ENCODE measurements around the gene DPF3. TPM values are rescaled to one million over a fixed set of nuclear protein-coding genes. Genes with fewer than 3 reads are reported as not detected.

Gene DPF3
- total RNA-seq, 2 donors from 2014 or later, result 11.0 TPM; not detected in 1

DNA sequence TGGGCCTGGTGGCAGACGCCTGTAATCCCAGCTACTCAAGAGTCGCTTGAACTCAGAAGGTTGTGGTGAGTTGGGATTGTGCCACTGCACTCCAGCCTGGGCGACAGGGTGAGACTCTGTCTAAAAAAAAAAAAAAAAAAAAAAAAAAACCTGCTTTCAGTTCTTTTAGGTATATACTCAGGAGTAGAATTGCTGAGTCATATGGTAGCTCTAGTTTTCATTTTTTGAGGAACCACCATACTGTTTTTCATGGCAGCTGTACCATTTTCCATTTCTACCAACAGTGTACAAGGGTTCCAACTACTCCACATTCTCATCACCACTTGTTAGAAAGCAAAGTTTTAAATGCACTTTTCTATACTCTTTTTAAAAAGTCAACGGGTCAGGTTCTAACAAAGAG is 119.8 kb downstream of the DPF3 start:
- Histone ChIP-seq H3K9me3 (no peaks in the 10 kb centered on the region), H3K36me3 (no peaks in the 10 kb centered on the region), H3K27ac (no peak overlapping the region), H3K4me1 (replicated peaks) (no peaks in the 10 kb centered on the region), H3K4me3 (no peak overlapping the region), H3K27me3 (replicated peaks; ENCODE audit: insufficient read depth) (no peaks in the 10 kb centered on the region)
- 79% methylated on average over 4 of the region's 4 CpGs for WGBS
- TF ChIP-seq POLR2AphosphoS5 (IDR thresholded peaks at IDR 0.05) (no peak), POLR2A (IDR thresholded peaks at IDR 0.05) (no peak)
- TF ChIP-seq, protein P1, sequence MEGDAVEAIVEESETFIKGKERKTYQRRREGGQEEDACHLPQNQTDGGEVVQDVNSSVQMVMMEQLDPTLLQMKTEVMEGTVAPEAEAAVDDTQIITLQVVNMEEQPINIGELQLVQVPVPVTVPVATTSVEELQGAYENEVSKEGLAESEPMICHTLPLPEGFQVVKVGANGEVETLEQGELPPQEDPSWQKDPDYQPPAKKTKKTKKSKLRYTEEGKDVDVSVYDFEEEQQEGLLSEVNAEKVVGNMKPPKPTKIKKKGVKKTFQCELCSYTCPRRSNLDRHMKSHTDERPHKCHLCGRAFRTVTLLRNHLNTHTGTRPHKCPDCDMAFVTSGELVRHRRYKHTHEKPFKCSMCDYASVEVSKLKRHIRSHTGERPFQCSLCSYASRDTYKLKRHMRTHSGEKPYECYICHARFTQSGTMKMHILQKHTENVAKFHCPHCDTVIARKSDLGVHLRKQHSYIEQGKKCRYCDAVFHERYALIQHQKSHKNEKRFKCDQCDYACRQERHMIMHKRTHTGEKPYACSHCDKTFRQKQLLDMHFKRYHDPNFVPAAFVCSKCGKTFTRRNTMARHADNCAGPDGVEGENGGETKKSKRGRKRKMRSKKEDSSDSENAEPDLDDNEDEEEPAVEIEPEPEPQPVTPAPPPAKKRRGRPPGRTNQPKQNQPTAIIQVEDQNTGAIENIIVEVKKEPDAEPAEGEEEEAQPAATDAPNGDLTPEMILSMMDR (IDR thresholded peaks at IDR 0.05), result no peak
- no peak for DNase-seq (ENCODE audit: low spot score)
- intact Hi-C loops (cut with DNase I), result no loop called here

DNA sequence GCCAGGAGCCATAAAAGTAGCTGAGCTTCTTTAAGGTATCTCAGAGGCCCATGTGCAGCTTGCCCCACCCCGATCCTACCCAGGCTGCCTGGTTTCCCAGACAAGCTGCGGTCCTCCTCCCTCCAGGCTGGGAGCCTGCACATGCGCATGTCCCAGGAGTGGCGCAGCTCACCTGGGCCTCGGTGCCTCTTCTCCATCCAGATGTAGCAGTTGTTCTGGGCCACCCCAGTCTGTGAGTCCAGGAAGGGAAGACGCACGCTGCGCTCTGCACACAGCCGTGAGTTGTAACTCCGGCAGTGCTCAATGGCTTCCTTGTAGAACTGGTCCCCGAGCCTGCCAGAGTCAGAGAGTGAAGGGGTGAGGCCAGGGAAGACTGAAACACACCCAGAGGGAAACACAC is 122.3 kb downstream of the DPF3 start:
- WGBS, result 87% methylated on average over 11 of the region's 11 CpGs
- H3K36me3 ChIP-seq, result no peaks in the 10 kb centered on the region
- H3K9me3 ChIP-seq, result no peaks in the 10 kb centered on the region
- no peaks in the 10 kb centered on the region for H3K4me1 ChIP-seq (replicated peaks)
- no peak for DNase-seq (ENCODE audit: low spot score)
- H3K4me3 ChIP-seq, result no peak overlapping the region
- no peaks in the 10 kb centered on the region for H3K27me3 ChIP-seq (replicated peaks; ENCODE audit: insufficient read depth)
- H3K27ac ChIP-seq, result no peak overlapping the region
- TF ChIP-seq, protein P1 (IDR thresholded peaks at IDR 0.05), result no peak
- TF ChIP-seq POLR2A (IDR thresholded peaks at IDR 0.05) (no peak), POLR2AphosphoS5 (IDR thresholded peaks at IDR 0.05) (no peak)
- intact Hi-C loops (cut with DNase I), result no loop called here

- TF ChIP-seq POLR2AphosphoS5 (IDR thresholded peaks at IDR 0.05) (no peak), POLR2A (IDR thresholded peaks at IDR 0.05) (no peak)
- TF ChIP-seq, protein P1 (IDR thresholded peaks at IDR 0.05), result no peak
- intact Hi-C loops (cut with DNase I), result no loop called here
- Histone ChIP-seq H3K4me3 (no peak overlapping the region), H3K36me3 (no peaks in the 10 kb centered on the region), H3K4me1 (replicated peaks) (no peaks in the 10 kb centered on the region), H3K9me3 (no peaks in the 10 kb centered on the region), H3K27me3 (replicated peaks; ENCODE audit: insufficient read depth) (no peaks in the 10 kb centered on the region), H3K27ac (no peak overlapping the region)
- DNase-seq (ENCODE audit: low spot score), result no peak
- WGBS, result 90% methylated on average over 3 of the region's 3 CpGs
Observed at GRCh38 chr14:72766296-72766695, 127.6 kb downstream of the DPF3 start.

- TF ChIP-seq POLR2A (IDR thresholded peaks at IDR 0.05), result no peak
- no peak for TF ChIP-seq POLR2AphosphoS5 (IDR thresholded peaks at IDR 0.05)
- TF ChIP-seq, protein P1 (IDR thresholded peaks at IDR 0.05), result no peak
- Histone ChIP-seq H3K4me3 (no peak overlapping the region), H3K27me3 (replicated peaks; ENCODE audit: insufficient read depth) (no peaks in the 10 kb centered on the region), H3K27ac (no peak overlapping the region), H3K9me3 (no peaks in the 10 kb centered on the region), H3K4me1 (replicated peaks) (no peaks in the 10 kb centered on the region), H3K36me3 (no peaks in the 10 kb centered on the region)
- intact Hi-C loops (cut with DNase I), result no loop called here
- no peak for DNase-seq (ENCODE audit: low spot score)
- WGBS, result 91% methylated on average over 1 of the region's 1 CpG
Observed at GRCh38 chr14:72763892-72764291, 130.0 kb downstream of the DPF3 start.

DNA sequence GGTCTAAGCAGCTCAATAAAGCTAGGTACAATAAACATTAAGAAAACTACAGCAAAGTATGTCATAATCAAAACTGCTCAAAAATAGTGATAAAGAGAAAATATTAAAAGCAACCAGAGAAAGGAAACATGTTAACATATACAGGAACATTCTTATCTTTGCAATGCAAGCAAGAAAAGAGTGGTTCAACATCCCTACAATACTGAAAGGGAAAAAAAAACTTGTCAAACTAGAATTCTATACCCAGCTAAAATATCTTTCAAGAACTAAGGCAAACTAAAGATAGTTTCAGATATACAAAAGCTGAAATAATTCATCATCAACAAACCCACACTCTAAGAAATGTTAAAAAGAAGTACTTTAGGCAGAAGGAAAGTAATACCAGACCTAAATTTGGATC is 134.2 kb downstream of the DPF3 start:
- Histone ChIP-seq H3K27me3 (replicated peaks; ENCODE audit: insufficient read depth) (no peaks in the 10 kb centered on the region), H3K36me3 (no peaks in the 10 kb centered on the region), H3K27ac (no peak overlapping the region), H3K4me3 (no peak overlapping the region), H3K4me1 (replicated peaks) (no peaks in the 10 kb centered on the region), H3K9me3 (no peaks in the 10 kb centered on the region)
- TF ChIP-seq, protein P1 (IDR thresholded peaks at IDR 0.05), result no peak
- TF ChIP-seq POLR2AphosphoS5 (IDR thresholded peaks at IDR 0.05) (no peak), POLR2A (IDR thresholded peaks at IDR 0.05) (no peak)
- DNase-seq (ENCODE audit: low spot score), result no peak
- intact Hi-C loops (cut with DNase I), result no loop called here

Data from prostate gland (tissue), 2 donors.